ENCODE results near the gene KYAT1.

DNA sequence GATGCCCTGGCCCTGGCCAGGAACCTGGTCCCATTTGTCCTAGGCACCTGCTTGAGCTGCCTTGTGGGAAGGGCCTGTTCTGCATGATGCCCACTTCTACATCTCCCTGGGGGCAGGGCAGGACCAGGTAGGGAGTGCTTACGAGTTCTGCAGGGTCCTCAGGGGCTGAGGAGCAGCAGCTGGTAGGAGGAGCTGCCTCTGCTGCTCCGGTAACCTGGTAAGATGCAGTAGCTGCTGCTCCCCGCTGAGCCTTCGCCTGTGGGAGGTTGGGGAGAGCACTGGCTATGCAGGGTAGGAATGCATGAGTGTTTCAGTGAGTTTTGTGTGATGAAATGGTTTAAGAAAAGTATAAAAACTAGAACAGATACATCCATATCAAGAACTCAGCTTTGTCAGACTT, 13.8 kb upstream of the KYAT1 start:
- TF ChIP-seq, protein P1, sequence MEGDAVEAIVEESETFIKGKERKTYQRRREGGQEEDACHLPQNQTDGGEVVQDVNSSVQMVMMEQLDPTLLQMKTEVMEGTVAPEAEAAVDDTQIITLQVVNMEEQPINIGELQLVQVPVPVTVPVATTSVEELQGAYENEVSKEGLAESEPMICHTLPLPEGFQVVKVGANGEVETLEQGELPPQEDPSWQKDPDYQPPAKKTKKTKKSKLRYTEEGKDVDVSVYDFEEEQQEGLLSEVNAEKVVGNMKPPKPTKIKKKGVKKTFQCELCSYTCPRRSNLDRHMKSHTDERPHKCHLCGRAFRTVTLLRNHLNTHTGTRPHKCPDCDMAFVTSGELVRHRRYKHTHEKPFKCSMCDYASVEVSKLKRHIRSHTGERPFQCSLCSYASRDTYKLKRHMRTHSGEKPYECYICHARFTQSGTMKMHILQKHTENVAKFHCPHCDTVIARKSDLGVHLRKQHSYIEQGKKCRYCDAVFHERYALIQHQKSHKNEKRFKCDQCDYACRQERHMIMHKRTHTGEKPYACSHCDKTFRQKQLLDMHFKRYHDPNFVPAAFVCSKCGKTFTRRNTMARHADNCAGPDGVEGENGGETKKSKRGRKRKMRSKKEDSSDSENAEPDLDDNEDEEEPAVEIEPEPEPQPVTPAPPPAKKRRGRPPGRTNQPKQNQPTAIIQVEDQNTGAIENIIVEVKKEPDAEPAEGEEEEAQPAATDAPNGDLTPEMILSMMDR (IDR thresholded peaks at IDR 0.05; ENCODE audit: borderline replicate concordance, extremely low read depth, low read length, poor library complexity, severe bottlenecking), result no peak
- TF ChIP-seq EZH2 (IDR thresholded peaks at IDR 0.05; ENCODE audit: borderline replicate concordance, low read depth, low read length, severe bottlenecking), result no peak

All from DND-41 (cell line).